IMR-90 (cell line): ENCODE measurements around the gene SLC12A1. TPM values are rescaled to one million over a fixed set of nuclear protein-coding genes. Genes with fewer than 3 reads are reported as not detected.

Source experiments
- ATAC-seq: fragments of 200-7000 bp; cut with Tn5 transposase; 2 replicates; pipeline ENCODE4 v1.9.1; 2020; ENCODE audit warnings: low read depth, mild to moderate bottlenecking, moderate library complexity
- BruUV-seq: library from RNA; stranded (reverse); fragments of 400-500 nt; replicated peaks from 2 replicates; lab custom pipeline; 2021; lab: Mats Ljungman, UMichigan
- CTCF ChIA-PET: fragments of 300-600 bp; formaldehyde crosslinking; extraction: SDS; loops from one replicate; lab custom pipeline; 2021; ENCODE audit warnings: antibody characterized with exemption; lab: Yijun Ruan, JAX
- POLR2A ChIA-PET: fragments of 300-600 bp; sonication (Branson Sonifier 250); formaldehyde crosslinking; loops from one replicate; lab custom pipeline; 2022; ENCODE audit warnings: antibody characterized with exemption; ENCODE audit not compliant: unreplicated experiment; lab: Charles Lee
- DNase-seq: peaks from one replicate; pipeline ENCODE4 v3.0.0; 2013
- H2AFZ ChIP-seq: replicated peaks from 2 replicates; pipeline ENCODE3; 2013; ENCODE audit warnings: low read length, mild to moderate bottlenecking; ENCODE audit not compliant: poor library complexity
- H2AK5ac ChIP-seq: 2 replicates; pipeline ENCODE4 v1.6.1; 2013; ENCODE audit warnings: low read depth, low read length, inconsistent platforms
- H2AK9ac ChIP-seq: replicated peaks from 2 replicates; pipeline ENCODE3; 2013; ENCODE audit warnings: mild to moderate bottlenecking, low read depth, low read length, moderate library complexity; ENCODE audit not compliant: poor library complexity
- H2BK120ac ChIP-seq: 2 replicates; pipeline ENCODE4 v1.6.1; 2013; ENCODE audit warnings: low read depth, low read length, inconsistent platforms
- H2BK15ac ChIP-seq: 3 replicates; pipeline ENCODE4 v1.6.1; 2013; ENCODE audit warnings: low read depth, low read length, inconsistent platforms
- H2BK20ac ChIP-seq: 2 replicates; pipeline ENCODE4 v1.6.1; 2013; ENCODE audit warnings: low read depth, mild to moderate bottlenecking, inconsistent platforms, low read length, moderate library complexity
- H2BK5ac ChIP-seq: 2 replicates; pipeline ENCODE4 v1.6.1; 2013; ENCODE audit warnings: mild to moderate bottlenecking, low read depth, low read length, inconsistent platforms; ENCODE audit not compliant: poor library complexity, severe bottlenecking
- H3K14ac ChIP-seq: replicated peaks from 2 replicates; pipeline ENCODE4 v1.6.1; 2013; ENCODE audit warnings: low read depth, low read length, inconsistent platforms
- H3K18ac ChIP-seq: 2 replicates; pipeline ENCODE4 v1.6.1; 2013; ENCODE audit warnings: low read depth, low read length, control low read depth
- H3K23ac ChIP-seq: 2 replicates; pipeline ENCODE4 v1.6.1; 2013; ENCODE audit warnings: low read depth, low read length, inconsistent platforms
- H3K27ac ChIP-seq: 2 replicates; pipeline ENCODE4 v1.5.1; 2013; ENCODE audit warnings: mild to moderate bottlenecking, control low read depth, low read length; ENCODE audit not compliant: insufficient read depth
- H3K27me3 ChIP-seq: 2 replicates; pipeline ENCODE4 v1.6.1; 2013; ENCODE audit warnings: low read length; ENCODE audit not compliant: control insufficient read depth, insufficient read depth
- H3K36me3 ChIP-seq: 2 replicates; pipeline ENCODE4 v1.6.1; 2013; ENCODE audit warnings: low read length, mixed read lengths; ENCODE audit not compliant: control insufficient read depth, insufficient read depth
- H3K4ac ChIP-seq: 2 replicates; pipeline ENCODE4 v1.6.1; 2013; ENCODE audit warnings: low read depth, low read length, inconsistent platforms
- H3K4me1 ChIP-seq: 2 replicates; pipeline ENCODE4 v1.6.1; 2013; ENCODE audit warnings: low read length, mixed read lengths; ENCODE audit not compliant: control insufficient read depth, insufficient read depth
- H3K4me2 ChIP-seq: 2 replicates; pipeline ENCODE4 v1.6.1; 2013; ENCODE audit warnings: low read depth, mild to moderate bottlenecking, control low read depth, low read length, moderate library complexity
- H3K4me3 ChIP-seq: 2 replicates; pipeline ENCODE4 v1.5.1; 2013; ENCODE audit warnings: low read depth, mild to moderate bottlenecking, control low read depth, low read length, moderate library complexity; ENCODE audit not compliant: insufficient read depth
- H3K56ac ChIP-seq: 2 replicates; pipeline ENCODE4 v1.6.1; 2013; ENCODE audit warnings: low read length, inconsistent platforms; ENCODE audit not compliant: insufficient read depth; ENCODE audit errors: extremely low read depth
- H3K79me1 ChIP-seq, 2 experiments: 2 replicates each; pipeline ENCODE4 v1.6.1; 2013; ENCODE audit warnings: low read length in 2 of 2, inconsistent platforms in 1 of 2, low read depth in 1 of 2
- H3K9ac ChIP-seq: 2 replicates; pipeline ENCODE4 v1.6.1; 2013; ENCODE audit warnings: low read depth, low read length, control low read depth
- H3K9me1 ChIP-seq: 2 replicates; pipeline ENCODE4 v1.6.1; 2013; ENCODE audit warnings: low read length, inconsistent platforms; ENCODE audit not compliant: insufficient read depth
- H3K9me3 ChIP-seq: 2 replicates; pipeline ENCODE4 v1.6.1; 2013; ENCODE audit warnings: low read length; ENCODE audit not compliant: control insufficient read depth, insufficient read depth
- H4K20me1 ChIP-seq: 2 replicates; pipeline ENCODE4 v1.6.1; 2013; ENCODE audit warnings: low read length, inconsistent platforms; ENCODE audit not compliant: insufficient read depth
- H4K5ac ChIP-seq: 2 replicates; pipeline ENCODE4 v1.6.1; 2013; ENCODE audit warnings: mild to moderate bottlenecking, low read depth, low read length, control low read depth
- H4K8ac ChIP-seq, 2 experiments: 2 replicates each; pipeline ENCODE4 v1.6.1; 2013; ENCODE audit warnings: low read depth in 2 of 2, low read length in 2 of 2, control low read depth in 1 of 2, inconsistent platforms in 1 of 2
- H4K91ac ChIP-seq: 2 replicates; pipeline ENCODE4 v1.6.1; 2013; ENCODE audit warnings: low read depth, low read length, inconsistent platforms; ENCODE audit not compliant: insufficient read depth
- FOS ChIP-seq: fragments of 150-350 bp; IDR thresholded peaks from 2 replicates; pipeline ENCODE4 v1.6.1; 2016; ENCODE audit warnings: low read depth, low read length
- MAZ ChIP-seq: IDR thresholded peaks from 2 replicates; pipeline ENCODE4 v1.6.1; 2012; ENCODE audit warnings: low read depth, mild to moderate bottlenecking, low read length, improper control_type of control experiment, moderate library complexity, borderline replicate concordance
- MXI1 ChIP-seq: IDR thresholded peaks from 2 replicates; pipeline ENCODE4 v1.6.1; 2012; ENCODE audit warnings: low read depth, mild to moderate bottlenecking, low read length, moderate library complexity, borderline replicate concordance
- NFE2L2 ChIP-seq: fragments of 150-350 bp; IDR thresholded peaks from 2 replicates; pipeline ENCODE4 v1.6.1; 2016; ENCODE audit warnings: low read depth, mild to moderate bottlenecking, low read length
- POLR2A ChIP-seq: IDR thresholded peaks from 2 replicates; pipeline ENCODE4 v1.6.1; 2012; ENCODE audit warnings: mild to moderate bottlenecking, low read depth, low read length
- RAD21 ChIP-seq: IDR thresholded peaks from 2 replicates; pipeline ENCODE4 v1.6.1; 2012; ENCODE audit warnings: low read length, improper control_type of control experiment
- RCOR1 ChIP-seq: IDR thresholded peaks from 2 replicates; pipeline ENCODE4 v1.6.1; 2012; ENCODE audit warnings: mild to moderate bottlenecking, low read length, improper control_type of control experiment; ENCODE audit not compliant: insufficient replicate concordance
- RFX5 ChIP-seq: IDR thresholded peaks from 2 replicates; pipeline ENCODE4 v1.8.0; 2012; ENCODE audit warnings: low read depth, mild to moderate bottlenecking, low read length, moderate library complexity
- WGBS, 2 experiments: methylation state at CpG; one replicate each; pipeline versions ENCODE4 v1.1.5 to v1.1.7; 2013; ENCODE audit warnings: missing lambda C conversion rate in 2 of 2; ENCODE audit not compliant: insufficient read length in 1 of 2; ENCODE audit errors: extremely low coverage in 2 of 2; 5-methylcytosine and 5-hydroxymethylcytosine counted together
- dilution Hi-C: fragments of 300-500 bp; cut with HindIII; formaldehyde crosslinking; loops from one replicate; pipeline ENCODE4 v1.14.3; 2018; ENCODE audit warnings: low sequenced_read_pairs; ENCODE audit not compliant: unreplicated experiment
- in situ Hi-C: fragments of 300-500 bp; cut with MboI; formaldehyde crosslinking; loops from 3 replicates; pipeline ENCODE4 v1.14.3; 2019; ENCODE audit warnings: low sequenced_read_pairs, inconsistent platforms, mixed read lengths
- intact Hi-C: fragments of 100-400 bp; cut with micrococcal nuclease; formaldehyde crosslinking; loops from 2 replicates; pipeline ENCODE4 v1.10.0; 2022
- polyA plus RNA-seq, 3 experiments: library from polyadenylated mRNA; depleted of rRNA; stranded (reverse); fragments of >200 nt; gene quantifications; 2 replicates each; pipeline ENCODE4 v1.2.3, GENCODE V29; 2012; ENCODE audit warnings: low replicate concordance in 1 of 3
- total RNA-seq: library from RNA; depleted of rRNA; stranded (reverse); fragments of >200 nt; gene quantifications from 2 replicates; pipeline ENCODE4 v1.2.3, GENCODE V29; 2012
- TF ChIP-seq, protein P1 (sequence below): fragments of 150-350 bp; IDR thresholded peaks from 2 replicates; pipeline ENCODE4 v1.6.1; 2016; ENCODE audit warnings: low read depth, mild to moderate bottlenecking, low read length, moderate library complexity, borderline replicate concordance
- TF ChIP-seq, protein P2 (sequence below): conservative IDR thresholded peaks from 2 replicates; pipeline ENCODE4 v1.5.1; 2012; ENCODE audit warnings: mild to moderate bottlenecking, low read depth, low read length, improper control_type of control experiment

Gene SLC12A1
- total and polyA plus RNA-seq, 2 of the 4 experiments (the other 2 are of a cell fraction), result not detected

DNA sequence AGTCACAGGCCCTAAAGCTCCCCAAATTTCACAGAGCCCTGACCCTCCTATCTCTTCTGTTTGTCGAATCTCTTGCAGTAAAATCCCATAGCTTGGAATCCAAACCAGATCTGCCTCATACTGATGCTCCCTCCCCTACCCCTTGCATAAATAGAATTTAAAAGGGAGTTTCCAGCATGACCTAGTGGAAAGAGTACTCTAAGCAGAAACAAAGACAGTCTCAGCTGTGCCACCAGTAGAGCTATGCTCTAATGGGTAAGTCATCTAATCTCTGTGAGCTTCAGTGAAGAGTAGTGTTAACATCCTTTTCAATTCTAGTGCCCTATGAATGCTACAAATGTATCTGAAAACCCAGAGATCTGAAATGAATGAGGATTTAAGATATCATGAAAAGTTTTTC is 4.0 kb upstream of the SLC12A1 start:
- POLR2A ChIA-PET, result no interaction called here
- no peak overlapping the region for H3K18ac ChIP-seq
- no TSS peak for BruUV-seq
- no peaks in the 10 kb centered on the region for H3K27me3 ChIP-seq
- in situ Hi-C loops (no loop called here), intact Hi-C loops (no loop called here), dilution Hi-C loops (no loop called here)
- H4K91ac ChIP-seq, result no peak overlapping the region
- H3K9me3 ChIP-seq, result no peaks in the 10 kb centered on the region
- no peak for ATAC-seq
- H3K27ac ChIP-seq, result no peak overlapping the region
- WGBS, 2 experiments, result 20% methylated on average over 1 of the region's 1 CpG; no CpG with 5 or more reads in 1 of the 2 experiments
- H2BK20ac ChIP-seq, result no peak overlapping the region
- no peak overlapping the region for H2BK5ac ChIP-seq
- H3K9me1 ChIP-seq, result no peaks in the 10 kb centered on the region
- H3K14ac ChIP-seq, result no peak overlapping the region
- H4K8ac ChIP-seq, result no peak overlapping the region
- no peak overlapping the region for H2AK5ac ChIP-seq
- no peaks in the 10 kb centered on the region for H4K20me1 ChIP-seq
- no peak overlapping the region for H2BK15ac ChIP-seq
- H4K5ac ChIP-seq, result no peak overlapping the region
- no peaks in the 10 kb centered on the region for H3K36me3 ChIP-seq
- no peak overlapping the region for H3K23ac ChIP-seq
- no peak overlapping the region for H2AK9ac ChIP-seq
- no peak for TF ChIP-seq RAD21
- TF ChIP-seq MAZ, result no peak
- no peak for TF ChIP-seq POLR2A
- TF ChIP-seq, protein P1, sequence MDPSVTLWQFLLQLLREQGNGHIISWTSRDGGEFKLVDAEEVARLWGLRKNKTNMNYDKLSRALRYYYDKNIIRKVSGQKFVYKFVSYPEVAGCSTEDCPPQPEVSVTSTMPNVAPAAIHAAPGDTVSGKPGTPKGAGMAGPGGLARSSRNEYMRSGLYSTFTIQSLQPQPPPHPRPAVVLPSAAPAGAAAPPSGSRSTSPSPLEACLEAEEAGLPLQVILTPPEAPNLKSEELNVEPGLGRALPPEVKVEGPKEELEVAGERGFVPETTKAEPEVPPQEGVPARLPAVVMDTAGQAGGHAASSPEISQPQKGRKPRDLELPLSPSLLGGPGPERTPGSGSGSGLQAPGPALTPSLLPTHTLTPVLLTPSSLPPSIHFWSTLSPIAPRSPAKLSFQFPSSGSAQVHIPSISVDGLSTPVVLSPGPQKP, result no peak
- TF ChIP-seq MXI1, result no peak
- no peak for TF ChIP-seq FOS
- no peak for TF ChIP-seq NFE2L2
- no peak for TF ChIP-seq RCOR1
- TF ChIP-seq, protein P2, sequence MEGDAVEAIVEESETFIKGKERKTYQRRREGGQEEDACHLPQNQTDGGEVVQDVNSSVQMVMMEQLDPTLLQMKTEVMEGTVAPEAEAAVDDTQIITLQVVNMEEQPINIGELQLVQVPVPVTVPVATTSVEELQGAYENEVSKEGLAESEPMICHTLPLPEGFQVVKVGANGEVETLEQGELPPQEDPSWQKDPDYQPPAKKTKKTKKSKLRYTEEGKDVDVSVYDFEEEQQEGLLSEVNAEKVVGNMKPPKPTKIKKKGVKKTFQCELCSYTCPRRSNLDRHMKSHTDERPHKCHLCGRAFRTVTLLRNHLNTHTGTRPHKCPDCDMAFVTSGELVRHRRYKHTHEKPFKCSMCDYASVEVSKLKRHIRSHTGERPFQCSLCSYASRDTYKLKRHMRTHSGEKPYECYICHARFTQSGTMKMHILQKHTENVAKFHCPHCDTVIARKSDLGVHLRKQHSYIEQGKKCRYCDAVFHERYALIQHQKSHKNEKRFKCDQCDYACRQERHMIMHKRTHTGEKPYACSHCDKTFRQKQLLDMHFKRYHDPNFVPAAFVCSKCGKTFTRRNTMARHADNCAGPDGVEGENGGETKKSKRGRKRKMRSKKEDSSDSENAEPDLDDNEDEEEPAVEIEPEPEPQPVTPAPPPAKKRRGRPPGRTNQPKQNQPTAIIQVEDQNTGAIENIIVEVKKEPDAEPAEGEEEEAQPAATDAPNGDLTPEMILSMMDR, result no peak
- TF ChIP-seq RFX5, result no peak
- no peak overlapping the region for H3K9ac ChIP-seq
- no peaks in the 10 kb centered on the region for H3K4me1 ChIP-seq
- no peak for DNase-seq
- H3K4me3 ChIP-seq, result no peak overlapping the region
- no peak overlapping the region for H3K4ac ChIP-seq
- CTCF ChIA-PET, result interaction anchor here (1.1 kb wide), 1 partner anchor 10 kb away, joined by 3 read pairs; no protein-coding TSS in a partner anchor
- H3K4me2 ChIP-seq, result no peak overlapping the region
- H2BK120ac ChIP-seq, result no peak overlapping the region
- H2AFZ ChIP-seq, result no peak overlapping the region
- H3K56ac ChIP-seq, result no peak overlapping the region
- H3K79me1 ChIP-seq, result no peaks in the 10 kb centered on the region
